HepG2 (cell line): ENCODE data around the gene SLC25A10. TPM values are rescaled to one million over a fixed set of nuclear protein-coding genes. Genes with fewer than 3 reads are reported as not detected.
A peak's percentile ranks its signal among the peaks of the same experiment; 100 is the strongest.

ENCODE experiments used
- ASH2L ChIP-seq: fragments of 300-600, 200-600 bp; sonication (generic); IDR thresholded peaks from 2 replicates; pipeline ENCODE4 v1.7.0; 2017; ENCODE audit warnings: low read depth, mild to moderate bottlenecking, moderate library complexity, mixed read lengths, low read length; ENCODE audit not compliant: insufficient read length
- E2F5 ChIP-seq: sonication (generic); formaldehyde crosslinking; conservative IDR thresholded peaks from 2 replicates; pipeline ENCODE4 v1.4.0; 2020; ENCODE audit warnings: missing genetic modification reagents
- EEA1 ChIP-seq: sonication (generic); formaldehyde crosslinking; IDR thresholded peaks from 2 replicates; pipeline ENCODE4 v1.5.1; 2020; ENCODE audit warnings: mild to moderate bottlenecking, missing genetic modification reagents, borderline replicate concordance
- HHEX ChIP-seq: IDR thresholded peaks from 2 replicates; pipeline ENCODE4 v1.6.1; 2016; ENCODE audit warnings: control low read depth
- HNRNPLL ChIP-seq: fragments of 200-400 bp; formaldehyde crosslinking; IDR thresholded peaks from 2 replicates; pipeline ENCODE4 v1.6.1; 2017; ENCODE audit warnings: mild to moderate bottlenecking, low read depth, low read length; ENCODE audit not compliant: poor library complexity, severe bottlenecking
- IRF1 ChIP-seq: sonication (generic); formaldehyde crosslinking; IDR thresholded peaks from 2 replicates; pipeline ENCODE4 v1.4.0; 2020; ENCODE audit warnings: low read depth, mild to moderate bottlenecking, missing genetic modification reagents
- MIER2 ChIP-seq: IDR thresholded peaks from 2 replicates; pipeline ENCODE4 v1.6.1; 2016; ENCODE audit warnings: missing biosample characterization, missing genetic modification reagents
- MTERF4 ChIP-seq: sonication (generic); formaldehyde crosslinking; IDR thresholded peaks from 2 replicates; pipeline ENCODE4 v1.8.0; 2023; ENCODE audit warnings: mild to moderate bottlenecking, missing genetic modification reagents
- MXD1 ChIP-seq: sonication (generic); formaldehyde crosslinking; IDR thresholded peaks from 2 replicates; pipeline ENCODE4 v1.4.0; 2020; ENCODE audit warnings: mild to moderate bottlenecking, missing genetic modification reagents
- NFIC ChIP-seq: IDR thresholded peaks from 2 replicates; pipeline ENCODE4 v1.6.1; 2012; ENCODE audit warnings: mild to moderate bottlenecking, low read length, inconsistent platforms
- RFXAP ChIP-seq: sonication (generic); formaldehyde crosslinking; IDR thresholded peaks from 2 replicates; pipeline ENCODE4 v1.4.0; 2020; ENCODE audit warnings: missing genetic modification reagents, borderline replicate concordance
- RXRB ChIP-seq: IDR thresholded peaks from 2 replicates; pipeline ENCODE4 v1.6.1; 2016; ENCODE audit warnings: borderline replicate concordance, missing genetic modification reagents, missing compliant biosample characterization
- SYNCRIP ChIP-seq: fragments of 200-400 bp; formaldehyde crosslinking; IDR thresholded peaks from 2 replicates; pipeline ENCODE4 v1.6.1; 2018; ENCODE audit warnings: mild to moderate bottlenecking, low read depth, low read length; ENCODE audit not compliant: insufficient read depth
- ZNF17 ChIP-seq: sonication (generic); formaldehyde crosslinking; IDR thresholded peaks from 2 replicates; pipeline ENCODE4 v1.5.0; 2020; ENCODE audit warnings: mild to moderate bottlenecking, missing genetic modification reagents
- ZNF256 ChIP-seq: sonication (generic); formaldehyde crosslinking; conservative IDR thresholded peaks from 2 replicates; pipeline ENCODE4 v1.4.0; 2020; ENCODE audit warnings: missing genetic modification reagents
- ZNF503 ChIP-seq: sonication (generic); formaldehyde crosslinking; IDR thresholded peaks from 2 replicates; pipeline ENCODE4 v1.4.0; 2020; ENCODE audit warnings: missing genetic modification reagents
- ZNF563 ChIP-seq: sonication (generic); formaldehyde crosslinking; IDR thresholded peaks from 2 replicates; pipeline ENCODE4 v1.8.0; 2022; ENCODE audit warnings: mild to moderate bottlenecking, moderate library complexity, missing genetic modification reagents
- ZNF7 ChIP-seq: IDR thresholded peaks from 2 replicates; pipeline ENCODE4 v1.6.1; 2016; ENCODE audit warnings: missing biosample characterization, missing genetic modification reagents
- ZZZ3 ChIP-seq: sonication (generic); formaldehyde crosslinking; IDR thresholded peaks from 2 replicates; pipeline ENCODE4 v1.4.0; 2020; ENCODE audit warnings: missing genetic modification reagents, mild to moderate bottlenecking, borderline replicate concordance
- polyA plus RNA-seq, 8 experiments: library from polyadenylated mRNA; depleted of rRNA in 3 of 8; stranded (reverse) in 7 of 8; unstranded in 1 of 8; fragments of >200 nt; fragmentation: Illumina TruSeq in 4 of 8; extraction: Trizol in 4 of 8; gene quantifications; 2 replicates each; pipeline versions ENCODE4 v1.2.1 to v1.2.3, GENCODE V29; 2011 to 2016; ENCODE audit warnings: low read depth in 4 of 8, missing spikeins in 1 of 8, mixed read lengths in 1 of 8; ENCODE audit not compliant: insufficient read depth in 1 of 8
- total RNA-seq, 5 experiments: library from RNA; depleted of rRNA; stranded (reverse); fragments of >200 nt; fragmentation: Illumina TruSeq; extraction: Trizol; gene quantifications; 2 replicates each; pipeline ENCODE4 v1.2.3, GENCODE V29; 2016; ENCODE audit warnings: low read depth in 1 of 5
- TF ChIP-seq, protein P1 (sequence below): fragments of 450-650 bp; IDR thresholded peaks from 2 replicates; pipeline ENCODE4 v1.6.1; 2017
- TF ChIP-seq, protein P2 (sequence below): sonication (generic); formaldehyde crosslinking; IDR thresholded peaks from 2 replicates; pipeline ENCODE4 v1.4.0; 2020; ENCODE audit warnings: missing genetic modification reagents

The SLC25A10 gene
- total and polyA plus RNA-seq, 2 of the 13 experiments (the other 11 are each of a cell fraction or from before 2014, with no cell fraction given) = 46.5 to 140 TPM

DNA sequence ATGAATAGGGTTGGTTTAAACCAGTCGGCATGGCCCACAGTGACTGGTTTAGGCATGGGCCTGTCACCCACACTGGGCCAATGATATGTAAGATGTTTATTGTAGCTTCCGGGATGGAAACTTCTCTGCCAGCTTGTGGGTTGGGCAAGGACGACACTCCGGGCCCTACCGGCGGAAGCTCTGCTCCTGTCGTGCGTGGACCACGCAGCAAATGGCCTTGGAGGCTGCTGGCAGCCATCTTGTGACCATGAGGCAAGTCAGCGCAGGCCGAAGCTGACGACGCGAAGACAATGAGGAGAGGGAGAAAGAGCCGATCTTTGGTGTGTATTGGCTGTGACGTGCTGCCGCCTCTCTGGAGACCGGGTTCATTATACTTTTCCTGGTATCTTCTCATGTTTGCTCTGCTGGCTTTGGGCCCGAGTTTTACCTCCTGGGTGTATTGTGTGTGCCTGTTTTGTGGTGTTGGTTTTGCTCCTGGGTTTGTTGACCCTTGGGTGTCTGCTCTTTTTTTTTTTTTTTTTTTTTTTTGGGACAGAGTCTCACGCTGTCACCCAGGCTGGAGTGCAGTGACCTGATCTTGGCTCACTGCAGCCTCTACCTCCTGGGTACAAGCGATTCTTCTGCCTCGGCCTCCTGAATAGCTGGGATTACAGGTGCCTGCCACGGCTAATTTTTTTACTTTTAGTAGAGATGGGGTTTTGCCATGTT, 15.4 kb downstream of the SLC25A10 start (continued):
- peak; percentile 84 for TF ChIP-seq ZNF503
- TF ChIP-seq HHEX = no peak
- TF ChIP-seq NFIC = no peak
- TF ChIP-seq ZNF7 (CRISPR knock-in tag) = peak; percentile 20; the same call in 1 of the 2 replicates
- TF ChIP-seq ZNF563 (CRISPR knock-in tag) = peak; percentile 98
- TF ChIP-seq MIER2 (CRISPR knock-in tag) = peak; percentile 82; the same call in 1 of the 2 replicates
- peak; percentile 96 for TF ChIP-seq ZNF256 (CRISPR knock-in tag)
- peak; percentile 79; the same call in 1 of the 2 replicates for TF ChIP-seq IRF1 (CRISPR knock-in tag)
- TF ChIP-seq MTERF4 (CRISPR knock-in tag) = no peak
- peak; percentile 90 for TF ChIP-seq HNRNPLL
- TF ChIP-seq RFXAP (CRISPR knock-in tag) = peak; percentile 93
- peak; percentile 85 for TF ChIP-seq E2F5
- peak; percentile 97 for TF ChIP-seq EEA1 (CRISPR knock-in tag)
- 0 out of 2 replicates have a peak, but pooled peaks have one; percentile 17 for TF ChIP-seq ZNF17 (CRISPR knock-in tag)
- TF ChIP-seq MXD1 (CRISPR knock-in tag) = peak; percentile 98
- TF ChIP-seq RXRB = peak; percentile 86
- TF ChIP-seq SYNCRIP = no peak
- TF ChIP-seq, protein P1, sequence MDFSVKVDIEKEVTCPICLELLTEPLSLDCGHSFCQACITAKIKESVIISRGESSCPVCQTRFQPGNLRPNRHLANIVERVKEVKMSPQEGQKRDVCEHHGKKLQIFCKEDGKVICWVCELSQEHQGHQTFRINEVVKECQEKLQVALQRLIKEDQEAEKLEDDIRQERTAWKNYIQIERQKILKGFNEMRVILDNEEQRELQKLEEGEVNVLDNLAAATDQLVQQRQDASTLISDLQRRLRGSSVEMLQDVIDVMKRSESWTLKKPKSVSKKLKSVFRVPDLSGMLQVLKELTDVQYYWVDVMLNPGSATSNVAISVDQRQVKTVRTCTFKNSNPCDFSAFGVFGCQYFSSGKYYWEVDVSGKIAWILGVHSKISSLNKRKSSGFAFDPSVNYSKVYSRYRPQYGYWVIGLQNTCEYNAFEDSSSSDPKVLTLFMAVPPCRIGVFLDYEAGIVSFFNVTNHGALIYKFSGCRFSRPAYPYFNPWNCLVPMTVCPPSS = no peak
- peak; percentile 91 for TF ChIP-seq ZZZ3 (CRISPR knock-in tag)
- TF ChIP-seq ASH2L = peak; percentile 62
- TF ChIP-seq, protein P2, sequence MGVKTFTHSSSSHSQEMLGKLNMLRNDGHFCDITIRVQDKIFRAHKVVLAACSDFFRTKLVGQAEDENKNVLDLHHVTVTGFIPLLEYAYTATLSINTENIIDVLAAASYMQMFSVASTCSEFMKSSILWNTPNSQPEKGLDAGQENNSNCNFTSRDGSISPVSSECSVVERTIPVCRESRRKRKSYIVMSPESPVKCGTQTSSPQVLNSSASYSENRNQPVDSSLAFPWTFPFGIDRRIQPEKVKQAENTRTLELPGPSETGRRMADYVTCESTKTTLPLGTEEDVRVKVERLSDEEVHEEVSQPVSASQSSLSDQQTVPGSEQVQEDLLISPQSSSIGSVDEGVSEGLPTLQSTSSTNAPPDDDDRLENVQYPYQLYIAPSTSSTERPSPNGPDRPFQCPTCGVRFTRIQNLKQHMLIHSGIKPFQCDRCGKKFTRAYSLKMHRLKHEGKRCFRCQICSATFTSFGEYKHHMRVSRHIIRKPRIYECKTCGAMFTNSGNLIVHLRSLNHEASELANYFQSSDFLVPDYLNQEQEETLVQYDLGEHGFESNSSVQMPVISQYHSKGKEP = peak; percentile 98
